Mesendoderm (in vitro differentiated cells): Measurements from ENCODE around the gene NUP153. TPM values are rescaled to one million over a fixed set of nuclear protein-coding genes. Genes with fewer than 3 reads are reported as not detected.
"Not testable (repeated sequence)": the region's sequence is repeated elsewhere in the genome, so short reads cannot be mapped to it uniquely, and the experiment has no call there.

Experiments
- DNase-seq: peaks from one replicate; pipeline ENCODE4 v3.0.0; 2013
- H2AK5ac ChIP-seq: 2 replicates; pipeline ENCODE4 v1.6.1; 2013; ENCODE audit warnings: low read length, inconsistent platforms
- H2BK120ac ChIP-seq: 2 replicates; pipeline ENCODE4 v1.6.1; 2013; ENCODE audit warnings: low read depth, mild to moderate bottlenecking, low read length, moderate library complexity, mixed read lengths
- H2BK15ac ChIP-seq: replicated peaks from 2 replicates; pipeline ENCODE4 v1.6.1; 2013; ENCODE audit warnings: low read depth, mild to moderate bottlenecking, moderate library complexity
- H2BK5ac ChIP-seq: 2 replicates; pipeline ENCODE4 v1.6.1; 2013; ENCODE audit warnings: low read length, inconsistent platforms
- H3K18ac ChIP-seq: 2 replicates; pipeline ENCODE4 v1.6.1; 2013; ENCODE audit warnings: mild to moderate bottlenecking, low read length, mixed read lengths
- H3K23ac ChIP-seq: one replicate; pipeline ENCODE4 v1.6.1; 2013; ENCODE audit warnings: low read length
- H3K27ac ChIP-seq: 2 replicates; pipeline ENCODE4 v1.5.1; 2013; ENCODE audit warnings: low read depth, mild to moderate bottlenecking, inconsistent platforms, low read length, moderate library complexity
- H3K27me3 ChIP-seq: 2 replicates; pipeline ENCODE4 v1.6.1; 2013; ENCODE audit warnings: low read length, control low read depth, mild to moderate bottlenecking, inconsistent platforms; ENCODE audit not compliant: insufficient read depth, poor library complexity
- H3K36me3 ChIP-seq: 2 replicates; pipeline ENCODE4 v1.6.1; 2013; ENCODE audit warnings: low read length, inconsistent platforms; ENCODE audit not compliant: control insufficient read depth, insufficient read depth
- H3K4ac ChIP-seq: one replicate; pipeline ENCODE4 v1.6.1; 2013; ENCODE audit warnings: low read depth, mild to moderate bottlenecking, low read length, moderate library complexity
- H3K4me1 ChIP-seq: 2 replicates; pipeline ENCODE4 v1.6.1; 2013; ENCODE audit warnings: low read depth, low read length, inconsistent platforms; ENCODE audit not compliant: control insufficient read depth
- H3K4me2 ChIP-seq: 2 replicates; pipeline ENCODE4 v1.6.1; 2013; ENCODE audit warnings: low read length
- H3K4me3 ChIP-seq: 2 replicates; pipeline ENCODE4 v1.5.1; 2013; ENCODE audit warnings: mild to moderate bottlenecking, low read length
- H3K56ac ChIP-seq: one replicate; pipeline ENCODE4 v1.6.1; 2013; ENCODE audit warnings: low read length
- H3K79me1 ChIP-seq: 2 replicates; pipeline ENCODE4 v1.6.1; 2013; ENCODE audit warnings: low read length, inconsistent platforms
- H3K79me2 ChIP-seq: 2 replicates; pipeline ENCODE4 v1.6.1; 2013; ENCODE audit warnings: mild to moderate bottlenecking, low read length; ENCODE audit not compliant: control insufficient read depth, insufficient read depth
- H3K9ac ChIP-seq: 2 replicates; pipeline ENCODE4 v1.6.1; 2013; ENCODE audit warnings: low read length, inconsistent platforms
- H4K5ac ChIP-seq: one replicate; pipeline ENCODE4 v1.6.1; 2013; ENCODE audit warnings: low read length
- H4K8ac ChIP-seq: one replicate; pipeline ENCODE4 v1.6.1; 2013; ENCODE audit warnings: low read depth, mild to moderate bottlenecking, control low read depth, low read length, moderate library complexity
- WGBS: extraction: QIAGEN DNeasy Blood & Tissue Kit; methylation state at CpG from one replicate; pipeline ENCODE4 v1.1.7; 2013; ENCODE audit warnings: low lambda C conversion rate, missing lambda C conversion rate; ENCODE audit not compliant: insufficient coverage; ENCODE audit errors: extremely low coverage; 5-methylcytosine and 5-hydroxymethylcytosine counted together
- polyA plus RNA-seq, 2 experiments: library from polyadenylated mRNA; stranded (reverse); fragments of 200-250 nt; gene quantifications; one replicate each; pipeline ENCODE4 v1.2.3, GENCODE V29; 2013

NUP153 gene
- polyA plus RNA-seq (2013, experiment 1 of 2), result 55.3 TPM
- 55.8 TPM for polyA plus RNA-seq (2013, experiment 2 of 2)

DNA sequence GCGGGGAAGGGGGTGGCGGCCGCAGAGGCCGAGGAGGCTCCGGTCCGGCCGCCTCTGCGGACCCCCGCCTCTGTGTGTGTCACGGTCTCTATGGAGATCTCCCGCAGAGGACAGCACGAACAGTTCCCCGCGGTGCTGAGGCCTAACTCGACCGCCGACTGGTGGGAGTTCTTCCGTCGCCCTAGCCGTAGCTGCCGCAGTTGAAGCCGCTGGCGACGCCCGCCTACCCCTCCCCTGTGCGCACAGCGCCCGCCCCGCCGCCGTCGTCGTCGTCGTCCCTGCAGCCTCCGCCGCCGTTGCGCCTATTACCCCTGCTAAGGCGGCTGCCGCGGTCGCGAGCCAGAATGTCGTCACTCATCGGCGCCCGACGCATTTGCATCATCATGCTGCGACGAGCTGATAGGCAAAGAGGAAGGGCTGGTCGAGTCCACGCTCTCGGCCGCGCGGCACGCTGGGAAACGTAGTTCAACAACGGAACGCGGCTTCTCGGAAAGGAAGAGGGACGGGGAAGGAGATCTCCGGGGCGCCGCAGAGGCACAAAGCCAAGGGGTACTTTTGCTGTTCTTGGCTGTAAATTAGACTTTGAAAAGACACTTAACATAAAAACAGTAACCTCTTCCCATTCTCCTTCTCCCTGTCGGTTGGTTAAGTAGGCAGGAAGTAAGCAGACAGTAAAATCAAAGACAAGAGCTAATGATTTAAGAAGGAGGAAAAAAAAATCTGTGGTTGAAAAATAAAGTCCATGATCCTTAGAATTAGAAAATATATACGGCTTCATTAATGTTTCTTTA, at the start of gene NUP153:
Gene NUP153, minus strand, starts transcription at position 346 of the 791 bp plus-strand sequence. CDS start 538 bp downstream, outside the sequence.
- H3K4ac ChIP-seq, result peak within 1 kb of the TSS; percentile 90
- peaks cover 42% of the 10 kb centered on the region for H3K79me2 ChIP-seq
- H3K4me1 ChIP-seq, result peaks cover 2% of the 10 kb centered on the region
- no CpG with 5 or more reads among the region's 69 CpGs for WGBS
- H3K9ac ChIP-seq, result peak within 1 kb of the TSS; percentile 96
- no peaks in the 10 kb centered on the region for H3K36me3 ChIP-seq
- H2BK15ac ChIP-seq, result no peak within 1 kb of the TSS
- peak; percentile 99 for DNase-seq
- H3K27me3 ChIP-seq, result no peaks in the 10 kb centered on the region
- no peak within 1 kb of the TSS for H4K5ac ChIP-seq
- H3K79me1 ChIP-seq, result no peaks in the 10 kb centered on the region
- peak within 1 kb of the TSS; percentile 81 for H3K4me3 ChIP-seq
- no peak within 1 kb of the TSS for H2BK120ac ChIP-seq
- peak within 1 kb of the TSS; percentile 92 for H3K27ac ChIP-seq
- H4K8ac ChIP-seq, result no peak within 1 kb of the TSS
- no peak within 1 kb of the TSS for H3K23ac ChIP-seq
- peak within 1 kb of the TSS; percentile 41 for H3K18ac ChIP-seq
- H2BK5ac ChIP-seq, result no peak within 1 kb of the TSS
- H3K56ac ChIP-seq, result peak within 1 kb of the TSS; percentile 96
- peak within 1 kb of the TSS; percentile 21 for H3K4me2 ChIP-seq
- no peak within 1 kb of the TSS for H2AK5ac ChIP-seq

DNA sequence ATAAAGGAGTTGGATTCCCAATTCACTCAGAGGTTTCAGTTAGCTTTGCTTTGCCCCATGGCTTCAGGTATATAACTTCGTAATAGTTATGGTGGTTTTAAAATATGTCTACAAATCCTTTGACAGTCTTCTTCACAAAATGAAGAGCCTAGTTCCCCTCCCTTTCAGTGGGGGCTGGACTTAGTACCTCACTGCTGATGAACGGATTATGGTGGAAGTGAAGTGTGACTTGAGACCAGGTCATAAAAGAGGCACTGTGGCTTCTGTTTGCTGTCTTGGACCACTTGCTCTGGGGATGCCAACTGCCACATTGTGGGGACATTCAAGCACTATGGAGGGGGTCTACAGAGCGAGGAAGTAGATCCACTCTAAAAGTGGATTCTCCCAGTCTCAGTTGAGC, 47.5 kb upstream of the NUP153 start:
- Histone ChIP-seq H3K9ac (no peak overlapping the region), H4K8ac (no peak overlapping the region), H3K79me2 (no peaks in the 10 kb centered on the region), H4K5ac (no peak overlapping the region), H3K4me1 (no peaks in the 10 kb centered on the region), H3K27me3 (no peaks in the 10 kb centered on the region), H2BK120ac (no peak overlapping the region), H3K79me1 (no peaks in the 10 kb centered on the region), H3K4me3 (no peak overlapping the region), H3K27ac (no peak overlapping the region), H3K18ac (no peak overlapping the region), H3K4me2 (no peak overlapping the region), H2BK15ac (no peak overlapping the region), H3K36me3 (no peaks in the 10 kb centered on the region), H2AK5ac (no peak overlapping the region), H2BK5ac (no peak overlapping the region), H3K4ac (no peak overlapping the region), H3K23ac (no peak overlapping the region), H3K56ac (no peak overlapping the region)
- no CpG with 5 or more reads among the region's 3 CpGs for WGBS
- DNase-seq, result no peak

DNA sequence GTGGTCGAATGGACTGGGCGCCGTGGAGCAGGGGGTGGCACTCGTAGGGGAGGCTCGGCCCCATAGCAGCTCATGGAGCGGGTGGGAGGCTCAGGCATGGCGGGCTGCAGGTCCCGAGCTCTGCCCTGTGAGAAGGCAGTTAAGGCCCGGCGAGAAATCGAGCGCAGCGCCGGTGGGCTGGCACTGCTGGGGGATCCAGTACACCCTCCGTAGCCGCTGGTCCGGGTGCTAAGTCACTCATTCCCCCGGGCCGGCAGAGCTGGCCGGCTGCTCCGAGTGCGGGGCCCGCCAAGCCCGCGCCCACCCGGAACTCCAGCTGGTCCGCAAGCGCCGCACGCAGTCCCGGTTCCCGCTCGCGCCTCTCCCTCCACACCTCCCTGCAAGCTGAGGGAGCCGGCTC, 38.6 kb upstream of the NUP153 start:
- H3K79me2 ChIP-seq, H2BK120ac ChIP-seq, H3K9ac ChIP-seq, H3K36me3 ChIP-seq, H2AK5ac ChIP-seq, H3K23ac ChIP-seq, H3K27ac ChIP-seq, H3K27me3 ChIP-seq, H3K4me3 ChIP-seq, DNase-seq, H3K4me2 ChIP-seq, H3K56ac ChIP-seq, H4K8ac ChIP-seq, H3K4me1 ChIP-seq, H3K4ac ChIP-seq, H4K5ac ChIP-seq, H3K79me1 ChIP-seq, H2BK5ac ChIP-seq, H3K18ac ChIP-seq, H2BK15ac ChIP-seq: not testable (repeated sequence)
- no CpG with 5 or more reads among the region's 35 CpGs for WGBS

DNA sequence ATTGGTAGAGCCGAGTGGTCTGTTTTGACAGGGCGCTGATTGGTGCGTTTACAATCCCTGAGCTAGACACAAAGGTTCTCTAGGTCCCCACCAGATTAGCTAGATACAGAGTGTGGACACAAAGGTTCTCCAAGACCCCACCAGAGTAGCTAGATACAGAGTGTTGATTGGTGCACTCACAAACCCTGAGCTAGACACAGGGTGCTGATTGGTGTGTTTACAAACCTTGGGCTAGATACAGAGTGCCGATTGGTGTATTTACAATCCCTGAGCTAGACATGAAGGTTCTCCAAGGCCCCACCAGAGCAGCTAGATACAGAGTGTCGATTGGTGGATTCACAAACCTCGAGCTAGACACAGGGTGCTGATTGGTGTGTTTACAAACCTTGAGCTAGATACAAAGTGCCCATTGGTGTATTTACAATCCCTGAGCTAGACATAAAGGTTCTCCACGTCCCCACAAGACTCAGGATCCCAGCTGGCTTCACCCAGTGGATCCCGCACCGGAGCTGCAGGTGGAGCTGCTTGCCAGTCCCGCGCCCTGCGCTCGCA, 38.1 kb upstream of the NUP153 start:
- not testable (repeated sequence) for H3K27ac ChIP-seq, H3K56ac ChIP-seq, H3K9ac ChIP-seq, H3K79me2 ChIP-seq, H3K4me3 ChIP-seq, H4K8ac ChIP-seq, H3K79me1 ChIP-seq, H4K5ac ChIP-seq, DNase-seq, H3K18ac ChIP-seq, H3K27me3 ChIP-seq, H3K23ac ChIP-seq, H2BK5ac ChIP-seq, H3K36me3 ChIP-seq, H2BK15ac ChIP-seq, H3K4me2 ChIP-seq, H2AK5ac ChIP-seq, H3K4ac ChIP-seq, H2BK120ac ChIP-seq, H3K4me1 ChIP-seq
- no CpG with 5 or more reads among the region's 13 CpGs for WGBS

DNA sequence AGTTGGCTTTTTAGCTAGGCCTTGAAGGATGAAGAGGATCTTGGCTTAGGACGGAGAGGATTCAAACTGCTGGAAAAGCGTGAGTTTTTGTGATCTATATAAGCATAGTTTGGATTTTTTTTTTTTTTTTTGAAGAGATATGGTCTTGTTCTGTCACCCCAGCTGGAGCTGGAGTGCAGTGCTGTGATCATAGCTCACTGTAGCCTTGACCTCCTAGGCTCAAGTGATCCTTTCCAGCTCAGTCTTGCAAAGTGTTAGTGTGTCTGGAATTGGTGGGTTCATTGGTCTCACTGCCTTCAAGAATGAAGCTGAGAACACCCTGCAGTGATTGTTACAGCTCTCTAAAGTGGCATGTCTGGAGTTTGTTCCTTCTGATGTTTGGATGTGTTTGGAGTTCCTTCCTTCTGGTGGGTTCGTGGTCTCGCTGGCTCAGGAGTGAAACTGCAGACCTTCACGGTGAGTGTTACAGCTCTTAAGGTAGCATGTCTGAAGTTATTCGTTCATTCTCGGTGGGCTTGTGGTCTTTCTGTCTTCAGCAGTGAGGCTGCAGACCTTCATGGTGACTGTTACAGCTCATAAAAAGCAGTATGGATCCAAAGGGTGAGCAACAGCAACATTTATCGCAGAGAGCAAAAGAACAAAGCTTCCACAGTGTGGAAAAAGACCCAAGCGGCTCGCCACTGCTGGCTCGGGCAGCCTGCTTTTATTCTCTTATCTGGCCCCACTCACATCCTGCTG, 37.5 kb upstream of the NUP153 start:
- no peaks in the 10 kb centered on the region for H3K36me3 ChIP-seq
- H3K79me1 ChIP-seq, result no peaks in the 10 kb centered on the region
- H3K4me1 ChIP-seq, result no peaks in the 10 kb centered on the region
- no peak for DNase-seq
- no peak overlapping the region for H3K23ac ChIP-seq
- no peak overlapping the region for H3K4me3 ChIP-seq
- H3K79me2 ChIP-seq, result no peaks in the 10 kb centered on the region
- H3K18ac ChIP-seq, result no peak overlapping the region
- H3K27ac ChIP-seq, result no peak overlapping the region
- no peak overlapping the region for H4K8ac ChIP-seq
- H3K4me2 ChIP-seq, result no peak overlapping the region
- WGBS, result no CpG with 5 or more reads among the region's 11 CpGs
- H3K9ac ChIP-seq, result no peak overlapping the region
- no peak overlapping the region for H2BK15ac ChIP-seq
- H3K27me3 ChIP-seq, result no peaks in the 10 kb centered on the region
- H4K5ac ChIP-seq, result no peak overlapping the region
- no peak overlapping the region for H2BK5ac ChIP-seq
- no peak overlapping the region for H2AK5ac ChIP-seq
- no peak overlapping the region for H2BK120ac ChIP-seq
- no peak overlapping the region for H3K4ac ChIP-seq
- no peak overlapping the region for H3K56ac ChIP-seq
